IMR-90 (cell line): ENCODE results near the gene PLPPR3. TPM values are rescaled to one million over a fixed set of nuclear protein-coding genes. Genes with fewer than 3 reads are reported as not detected.
A peak's percentile ranks its signal among the peaks of the same experiment; 100 is the strongest.

Experiments used
- ATAC-seq: fragments of 200-7000 bp; cut with Tn5 transposase; 2 replicates; pipeline ENCODE4 v1.9.1; 2020; ENCODE audit warnings: low read depth, mild to moderate bottlenecking, moderate library complexity
- BruUV-seq: library from RNA; stranded (reverse); fragments of 400-500 nt; replicated peaks from 2 replicates; lab custom pipeline; 2021; lab: Mats Ljungman, UMichigan
- CTCF ChIA-PET: fragments of 300-600 bp; formaldehyde crosslinking; extraction: SDS; loops from one replicate; lab custom pipeline; 2021; ENCODE audit warnings: antibody characterized with exemption; lab: Yijun Ruan, JAX
- POLR2A ChIA-PET: fragments of 300-600 bp; sonication (Branson Sonifier 250); formaldehyde crosslinking; loops from one replicate; lab custom pipeline; 2022; ENCODE audit warnings: antibody characterized with exemption; ENCODE audit not compliant: unreplicated experiment; lab: Charles Lee
- DNase-seq: peaks from one replicate; pipeline ENCODE4 v3.0.0; 2013
- H2AFZ ChIP-seq: replicated peaks from 2 replicates; pipeline ENCODE3; 2013; ENCODE audit warnings: low read length, mild to moderate bottlenecking; ENCODE audit not compliant: poor library complexity
- H2AK5ac ChIP-seq: 2 replicates; pipeline ENCODE4 v1.6.1; 2013; ENCODE audit warnings: low read depth, low read length, inconsistent platforms
- H2AK9ac ChIP-seq: replicated peaks from 2 replicates; pipeline ENCODE3; 2013; ENCODE audit warnings: mild to moderate bottlenecking, low read depth, low read length, moderate library complexity; ENCODE audit not compliant: poor library complexity
- H2BK120ac ChIP-seq: 2 replicates; pipeline ENCODE4 v1.6.1; 2013; ENCODE audit warnings: low read depth, low read length, inconsistent platforms
- H2BK15ac ChIP-seq: 3 replicates; pipeline ENCODE4 v1.6.1; 2013; ENCODE audit warnings: low read depth, low read length, inconsistent platforms
- H2BK20ac ChIP-seq: 2 replicates; pipeline ENCODE4 v1.6.1; 2013; ENCODE audit warnings: low read depth, mild to moderate bottlenecking, inconsistent platforms, low read length, moderate library complexity
- H2BK5ac ChIP-seq: 2 replicates; pipeline ENCODE4 v1.6.1; 2013; ENCODE audit warnings: mild to moderate bottlenecking, low read depth, low read length, inconsistent platforms; ENCODE audit not compliant: poor library complexity, severe bottlenecking
- H3K14ac ChIP-seq: replicated peaks from 2 replicates; pipeline ENCODE4 v1.6.1; 2013; ENCODE audit warnings: low read depth, low read length, inconsistent platforms
- H3K18ac ChIP-seq: 2 replicates; pipeline ENCODE4 v1.6.1; 2013; ENCODE audit warnings: low read depth, low read length, control low read depth
- H3K23ac ChIP-seq: 2 replicates; pipeline ENCODE4 v1.6.1; 2013; ENCODE audit warnings: low read depth, low read length, inconsistent platforms
- H3K27ac ChIP-seq: 2 replicates; pipeline ENCODE4 v1.5.1; 2013; ENCODE audit warnings: mild to moderate bottlenecking, control low read depth, low read length; ENCODE audit not compliant: insufficient read depth
- H3K27me3 ChIP-seq: 2 replicates; pipeline ENCODE4 v1.6.1; 2013; ENCODE audit warnings: low read length; ENCODE audit not compliant: control insufficient read depth, insufficient read depth
- H3K36me3 ChIP-seq: 2 replicates; pipeline ENCODE4 v1.6.1; 2013; ENCODE audit warnings: low read length, mixed read lengths; ENCODE audit not compliant: control insufficient read depth, insufficient read depth
- H3K4ac ChIP-seq: 2 replicates; pipeline ENCODE4 v1.6.1; 2013; ENCODE audit warnings: low read depth, low read length, inconsistent platforms
- H3K4me1 ChIP-seq: 2 replicates; pipeline ENCODE4 v1.6.1; 2013; ENCODE audit warnings: low read length, mixed read lengths; ENCODE audit not compliant: control insufficient read depth, insufficient read depth
- H3K4me2 ChIP-seq: 2 replicates; pipeline ENCODE4 v1.6.1; 2013; ENCODE audit warnings: low read depth, mild to moderate bottlenecking, control low read depth, low read length, moderate library complexity
- H3K4me3 ChIP-seq: 2 replicates; pipeline ENCODE4 v1.5.1; 2013; ENCODE audit warnings: low read depth, mild to moderate bottlenecking, control low read depth, low read length, moderate library complexity; ENCODE audit not compliant: insufficient read depth
- H3K56ac ChIP-seq: 2 replicates; pipeline ENCODE4 v1.6.1; 2013; ENCODE audit warnings: low read length, inconsistent platforms; ENCODE audit not compliant: insufficient read depth; ENCODE audit errors: extremely low read depth
- H3K79me1 ChIP-seq, 2 experiments: 2 replicates each; pipeline ENCODE4 v1.6.1; 2013; ENCODE audit warnings: low read length in 2 of 2, inconsistent platforms in 1 of 2, low read depth in 1 of 2
- H3K9ac ChIP-seq: 2 replicates; pipeline ENCODE4 v1.6.1; 2013; ENCODE audit warnings: low read depth, low read length, control low read depth
- H3K9me1 ChIP-seq: 2 replicates; pipeline ENCODE4 v1.6.1; 2013; ENCODE audit warnings: low read length, inconsistent platforms; ENCODE audit not compliant: insufficient read depth
- H3K9me3 ChIP-seq: 2 replicates; pipeline ENCODE4 v1.6.1; 2013; ENCODE audit warnings: low read length; ENCODE audit not compliant: control insufficient read depth, insufficient read depth
- H4K20me1 ChIP-seq: 2 replicates; pipeline ENCODE4 v1.6.1; 2013; ENCODE audit warnings: low read length, inconsistent platforms; ENCODE audit not compliant: insufficient read depth
- H4K5ac ChIP-seq: 2 replicates; pipeline ENCODE4 v1.6.1; 2013; ENCODE audit warnings: mild to moderate bottlenecking, low read depth, low read length, control low read depth
- H4K8ac ChIP-seq, 2 experiments: 2 replicates each; pipeline ENCODE4 v1.6.1; 2013; ENCODE audit warnings: low read depth in 2 of 2, low read length in 2 of 2, control low read depth in 1 of 2, inconsistent platforms in 1 of 2
- H4K91ac ChIP-seq: 2 replicates; pipeline ENCODE4 v1.6.1; 2013; ENCODE audit warnings: low read depth, low read length, inconsistent platforms; ENCODE audit not compliant: insufficient read depth
- BHLHE40 ChIP-seq: fragments of 150-350 bp; IDR thresholded peaks from 2 replicates; pipeline ENCODE4 v1.6.1; 2016; ENCODE audit warnings: mild to moderate bottlenecking, low read depth, low read length
- CEBPB ChIP-seq: IDR thresholded peaks from 2 replicates; pipeline ENCODE4 v1.6.1; 2012; ENCODE audit warnings: low read depth, low read length, improper control_type of control experiment
- CHD1 ChIP-seq: IDR thresholded peaks from 2 replicates; pipeline ENCODE4 v1.6.1; 2012; ENCODE audit warnings: low read depth, low read length, improper control_type of control experiment
- FOS ChIP-seq: fragments of 150-350 bp; IDR thresholded peaks from 2 replicates; pipeline ENCODE4 v1.6.1; 2016; ENCODE audit warnings: low read depth, low read length
- MAFK ChIP-seq: IDR thresholded peaks from 2 replicates; pipeline ENCODE4 v1.6.1; 2012; ENCODE audit warnings: low read depth, low read length, improper control_type of control experiment
- MAZ ChIP-seq: IDR thresholded peaks from 2 replicates; pipeline ENCODE4 v1.6.1; 2012; ENCODE audit warnings: low read depth, mild to moderate bottlenecking, low read length, improper control_type of control experiment, moderate library complexity, borderline replicate concordance
- MXI1 ChIP-seq: IDR thresholded peaks from 2 replicates; pipeline ENCODE4 v1.6.1; 2012; ENCODE audit warnings: low read depth, mild to moderate bottlenecking, low read length, moderate library complexity, borderline replicate concordance
- NFE2L2 ChIP-seq: fragments of 150-350 bp; IDR thresholded peaks from 2 replicates; pipeline ENCODE4 v1.6.1; 2016; ENCODE audit warnings: low read depth, mild to moderate bottlenecking, low read length
- POLR2A ChIP-seq: IDR thresholded peaks from 2 replicates; pipeline ENCODE4 v1.6.1; 2012; ENCODE audit warnings: mild to moderate bottlenecking, low read depth, low read length
- RCOR1 ChIP-seq: IDR thresholded peaks from 2 replicates; pipeline ENCODE4 v1.6.1; 2012; ENCODE audit warnings: mild to moderate bottlenecking, low read length, improper control_type of control experiment; ENCODE audit not compliant: insufficient replicate concordance
- RFX5 ChIP-seq: IDR thresholded peaks from 2 replicates; pipeline ENCODE4 v1.8.0; 2012; ENCODE audit warnings: low read depth, mild to moderate bottlenecking, low read length, moderate library complexity
- SMC3 ChIP-seq: fragments of 150-350 bp; IDR thresholded peaks from 2 replicates; pipeline ENCODE4 v1.6.1; 2016; ENCODE audit warnings: low read depth, mild to moderate bottlenecking, antibody characterized with exemption, low read length, moderate library complexity
- WGBS, 2 experiments: methylation state at CpG; one replicate each; pipeline versions ENCODE4 v1.1.5 to v1.1.7; 2013; ENCODE audit warnings: missing lambda C conversion rate in 2 of 2; ENCODE audit not compliant: insufficient read length in 1 of 2; ENCODE audit errors: extremely low coverage in 2 of 2; 5-methylcytosine and 5-hydroxymethylcytosine counted together
- dilution Hi-C: fragments of 300-500 bp; cut with HindIII; formaldehyde crosslinking; loops from one replicate; pipeline ENCODE4 v1.14.3; 2018; ENCODE audit warnings: low sequenced_read_pairs; ENCODE audit not compliant: unreplicated experiment
- in situ Hi-C: fragments of 300-500 bp; cut with MboI; formaldehyde crosslinking; loops from 3 replicates; pipeline ENCODE4 v1.14.3; 2019; ENCODE audit warnings: low sequenced_read_pairs, inconsistent platforms, mixed read lengths
- intact Hi-C: fragments of 100-400 bp; cut with micrococcal nuclease; formaldehyde crosslinking; loops from 2 replicates; pipeline ENCODE4 v1.10.0; 2022
- polyA plus RNA-seq, 3 experiments: library from polyadenylated mRNA; depleted of rRNA; stranded (reverse); fragments of >200 nt; gene quantifications; 2 replicates each; pipeline ENCODE4 v1.2.3, GENCODE V29; 2012; ENCODE audit warnings: low replicate concordance in 1 of 3
- total RNA-seq: library from RNA; depleted of rRNA; stranded (reverse); fragments of >200 nt; gene quantifications from 2 replicates; pipeline ENCODE4 v1.2.3, GENCODE V29; 2012
- TF ChIP-seq, protein P1 (sequence below): fragments of 150-350 bp; IDR thresholded peaks from 2 replicates; pipeline ENCODE4 v1.6.1; 2016; ENCODE audit warnings: low read depth, mild to moderate bottlenecking, low read length, moderate library complexity, borderline replicate concordance
- TF ChIP-seq, protein P2 (sequence below): fragments of 150-350 bp; IDR thresholded peaks from 2 replicates; pipeline ENCODE4 v1.6.1; 2017; ENCODE audit warnings: mild to moderate bottlenecking, antibody characterized with exemption, low read length, low read depth

PLPPR3 gene
- total and polyA plus RNA-seq, 2 of the 4 experiments (the other 2 are of a cell fraction), result 0.36 to 1.2 TPM

DNA sequence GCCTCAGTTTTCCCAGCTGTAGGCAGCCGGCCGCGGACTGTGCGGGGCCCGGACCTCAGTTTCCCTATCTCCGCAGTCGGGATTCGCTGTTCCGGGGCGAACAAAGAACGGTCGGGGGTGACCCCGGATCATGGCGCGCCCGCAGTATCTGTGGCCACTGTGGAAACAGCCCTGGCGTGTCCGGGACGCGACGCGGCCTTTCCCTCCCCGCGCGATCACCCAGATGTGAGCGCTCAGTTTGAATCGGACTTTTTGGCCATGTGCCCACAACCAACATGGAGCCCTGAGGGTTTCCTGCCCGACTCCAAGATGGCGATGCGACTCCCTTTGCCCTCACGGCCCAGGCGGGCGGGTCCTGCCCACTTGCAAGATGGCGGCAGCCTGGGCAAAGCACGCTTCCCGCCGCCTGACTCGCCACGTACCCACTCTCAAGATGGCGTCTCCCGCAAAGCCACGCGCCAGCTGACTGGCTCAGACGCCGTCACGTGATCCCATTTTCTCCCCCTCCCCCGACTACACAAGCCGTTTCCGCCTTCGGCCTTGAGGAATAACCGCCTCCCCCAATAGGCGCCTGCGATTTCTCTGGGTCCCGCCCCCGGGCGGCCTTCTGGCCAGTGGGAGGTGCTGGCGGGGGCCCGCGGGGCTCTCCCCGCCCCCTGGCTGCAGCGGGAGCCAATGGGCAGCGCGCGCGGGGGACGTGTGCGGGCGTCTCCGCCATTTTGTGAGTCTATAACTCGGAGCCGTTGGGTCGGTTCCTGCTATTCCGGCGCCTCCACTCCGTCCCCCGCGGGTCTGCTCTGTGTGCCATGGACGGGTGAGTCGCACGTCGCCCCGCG lies 24.8 kb downstream of the PLPPR3 start, which contains the start of gene PTBP1:
PTBP1 (plus strand) TSS at position 761 of the 836 bp plus-strand sequence; CDS start at position 807, 46 bp downstream.
- Histone ChIP-seq H3K56ac (peak within 1 kb of the TSS; percentile 90), H3K79me1 (peaks cover 0 to 6% of the 10 kb centered on the region in 2 experiments; a peak in 1 of 4 replicates), H3K23ac (peak within 1 kb of the TSS; percentile 70; the same call in 1 of the 2 replicates), H2AK9ac (peak within 1 kb of the TSS; percentile 92), H4K8ac (peak within 1 kb of the TSS; percentile 13 to 98), H4K5ac (peak within 1 kb of the TSS; percentile 83), H3K9ac (peak within 1 kb of the TSS; percentile 98), H3K4me3 (peak within 1 kb of the TSS; percentile 94), H3K9me3 (no peaks in the 10 kb centered on the region), H3K36me3 (peaks cover 27% of the 10 kb centered on the region), H2BK5ac (peak within 1 kb of the TSS; percentile 89), H3K9me1 (peaks cover 9% of the 10 kb centered on the region; the same call in 1 of the 2 replicates), H3K27ac (peak within 1 kb of the TSS; percentile 93), H2AK5ac (peak within 1 kb of the TSS; percentile 86), H3K4me1 (peaks cover 24% of the 10 kb centered on the region), H4K91ac (peak within 1 kb of the TSS; percentile 74), H3K4ac (peak within 1 kb of the TSS; percentile 91), H3K4me2 (peak within 1 kb of the TSS; percentile 96), H4K20me1 (peaks cover 41% of the 10 kb centered on the region), H2AFZ (peak within 1 kb of the TSS; percentile 99), H3K18ac (peak within 1 kb of the TSS; percentile 43; the same call in 1 of the 2 replicates), H3K14ac (peak within 1 kb of the TSS; percentile 90), H2BK120ac (peak within 1 kb of the TSS; percentile 64; the same call in 1 of the 2 replicates), H2BK15ac (no peak within 1 kb of the TSS), H3K27me3 (no peaks in the 10 kb centered on the region), H2BK20ac (no peak within 1 kb of the TSS)
- POLR2A ChIA-PET, result no interaction called here
- no TSS peak for BruUV-seq
- in situ Hi-C loops (no loop called here), intact Hi-C loops (loop anchor here (2.0 kb wide), 1 partner anchor 14 kb away; no protein-coding TSS in a partner anchor), dilution Hi-C loops (no loop called here)
- CTCF ChIA-PET, result no interaction called here
- WGBS, 2 experiments, result 1% methylated on average over 38 of the region's 83 CpGs; no CpG with 5 or more reads in 1 of the 2 experiments
- ATAC-seq (peak; percentile 90), DNase-seq (peak; percentile 100)
- no peak for TF ChIP-seq CEBPB
- peak; percentile 12; the same call in 1 of the 2 replicates for TF ChIP-seq SMC3
- peak; percentile 91 for TF ChIP-seq MXI1
- no peak for TF ChIP-seq CHD1
- TF ChIP-seq MAZ, result peak; percentile 76
- peak; percentile 97 for TF ChIP-seq POLR2A
- peak; percentile 67 for TF ChIP-seq BHLHE40
- no peak for TF ChIP-seq MAFK
- TF ChIP-seq, protein P1, sequence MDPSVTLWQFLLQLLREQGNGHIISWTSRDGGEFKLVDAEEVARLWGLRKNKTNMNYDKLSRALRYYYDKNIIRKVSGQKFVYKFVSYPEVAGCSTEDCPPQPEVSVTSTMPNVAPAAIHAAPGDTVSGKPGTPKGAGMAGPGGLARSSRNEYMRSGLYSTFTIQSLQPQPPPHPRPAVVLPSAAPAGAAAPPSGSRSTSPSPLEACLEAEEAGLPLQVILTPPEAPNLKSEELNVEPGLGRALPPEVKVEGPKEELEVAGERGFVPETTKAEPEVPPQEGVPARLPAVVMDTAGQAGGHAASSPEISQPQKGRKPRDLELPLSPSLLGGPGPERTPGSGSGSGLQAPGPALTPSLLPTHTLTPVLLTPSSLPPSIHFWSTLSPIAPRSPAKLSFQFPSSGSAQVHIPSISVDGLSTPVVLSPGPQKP, result no peak
- peak; percentile 55; the same call in 1 of the 2 replicates for TF ChIP-seq FOS
- peak; percentile 14; the same call in 1 of the 2 replicates for TF ChIP-seq NFE2L2
- TF ChIP-seq, protein P2, sequence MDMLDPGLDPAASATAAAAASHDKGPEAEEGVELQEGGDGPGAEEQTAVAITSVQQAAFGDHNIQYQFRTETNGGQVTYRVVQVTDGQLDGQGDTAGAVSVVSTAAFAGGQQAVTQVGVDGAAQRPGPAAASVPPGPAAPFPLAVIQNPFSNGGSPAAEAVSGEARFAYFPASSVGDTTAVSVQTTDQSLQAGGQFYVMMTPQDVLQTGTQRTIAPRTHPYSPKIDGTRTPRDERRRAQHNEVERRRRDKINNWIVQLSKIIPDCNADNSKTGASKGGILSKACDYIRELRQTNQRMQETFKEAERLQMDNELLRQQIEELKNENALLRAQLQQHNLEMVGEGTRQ, result peak; percentile 99
- no peak for TF ChIP-seq RFX5
- no peak for TF ChIP-seq RCOR1
